Heart right ventricle (tissue), 16 donors: ENCODE results near the gene KIF6. TPM values are rescaled to one million over a fixed set of nuclear protein-coding genes. Genes with fewer than 3 reads are reported as not detected.

Source experiments
- ATAC-seq, 8 donors: fragments of 200-7000 bp; cut with Tn5 transposase; one replicate each; pipeline ENCODE4 v1.9.1; 2020; ENCODE audit warnings: mild to moderate bottlenecking in 8 of 8, moderate library complexity in 8 of 8, moderate number of reproducible peaks in 1 of 8
- DNase-seq, 2 donors: peaks; one replicate each; pipeline ENCODE4 v3.0.0-alpha.2; 2020
- H3K27ac ChIP-seq, 10 donors: fragments of 200-600 bp; sonication (generic) in 2 of 10; one replicate each; pipeline versions ENCODE4 v1.5.0 to v1.8.0; 2020 to 2022; ENCODE audit warnings: mild to moderate bottlenecking in 3 of 10
- H3K27me3 ChIP-seq, 7 donors: fragments of 200-600 bp; one replicate each; pipeline ENCODE4 v1.8.0; 2021 to 2022; ENCODE audit warnings: mild to moderate bottlenecking in 2 of 7
- H3K36me3 ChIP-seq, 9 donors: fragments of 200-600 bp; sonication (generic) in 1 of 9; one replicate each; pipeline versions ENCODE4 v1.5.0 to v1.8.0; 2020 to 2022; ENCODE audit warnings: mild to moderate bottlenecking in 2 of 9
- H3K4me1 ChIP-seq, 9 donors: fragments of 200-600 bp; sonication (generic) in 1 of 9; one replicate each; pipeline versions ENCODE4 v1.5.0 to v1.8.0; 2020 to 2022; ENCODE audit warnings: mild to moderate bottlenecking in 4 of 9
- H3K4me3 ChIP-seq, 10 donors: fragments of 200-600 bp; sonication (generic) in 2 of 10; one replicate each; pipeline versions ENCODE4 v1.5.0 to v1.8.0; 2020 to 2022; ENCODE audit warnings: mild to moderate bottlenecking in 7 of 10, moderate library complexity in 2 of 10
- H3K9me3 ChIP-seq, 11 donors: fragments of 200-600 bp in 10 of 11; sonication (generic) in 2 of 11; one replicate each; pipeline versions ENCODE4 v1.5.0 to v1.8.0; 2013 to 2022; ENCODE audit warnings: mild to moderate bottlenecking in 2 of 11, control low read depth in 1 of 11, moderate library complexity in 1 of 11
- CTCF ChIP-seq, 9 donors: fragments of 200-600 bp; sonication (generic) in 2 of 9; IDR thresholded peaks; one replicate each; pipeline versions ENCODE4 v1.5.0 to v1.8.0; 2021 to 2022; ENCODE audit warnings: antibody characterized with exemption in 9 of 9, mild to moderate bottlenecking in 5 of 9, moderate library complexity in 1 of 9
- WGBS, 2 donors: extraction: QIAGEN DNeasy Blood & Tissue Kit; methylation state at CpG; one replicate each; pipeline ENCODE4 v1.1.7; 2013; ENCODE audit warnings: inconsistent platforms in 1 of 2; 5-methylcytosine and 5-hydroxymethylcytosine counted together
- intact Hi-C, 10 donors: fragments of 100-400 bp; cut with DNase I; formaldehyde crosslinking; loops; one replicate each; pipeline versions ENCODE4 v1.11.1 to v1.14.2; 2022
- polyA plus RNA-seq, 2 donors: library from polyadenylated mRNA; stranded (reverse); fragments of 200-250 nt; gene quantifications; one replicate each; pipeline ENCODE4 v1.2.3, GENCODE V29; 2013
- total RNA-seq, 10 donors: library from RNA; stranded (reverse); fragmentation: NEBNext Ultra II Directional in 3 of 10; extraction: Animal tissue kit (Norgen Biotek cat#: 25700) in 3 of 10; gene quantifications; one replicate each; pipeline versions ENCODE4 v1.2.1 to v1.2.4, GENCODE V29; 2021 to 2023
- donor health status: Arrhythmogenic right ventricular cardiomyopathy.
- donor health status: ischemic (EF 13 %, LVEDD 7.1; RV severe dilation, severe dysfunction).
- donor health status: healthy with polysubstance abuse.
- donor health status: DM: no; HTN: yes; CAD: no.
- donor health status: DM: no; HTN: no; CAD: no.
- donor health status: ischemic (EF 25% LVEDD 6.9; RV normal size, moderate dysfunction).
- donor health status: ischemic (EF 25% LVEDD 5.7; RV mildly dilated, moderate dysfunction).
- donor health status: healthy.
- donor health status: DM: yes; HTN: yes; CAD: no.
- donor health status: Ischemic cardiomyopathy.
- donor health status: ischemic (EF 35%, LVEDD 5.7; RV mildly dilated, moderate dysfunction).
- donor health status: nonischemic (EF 11% LVEDD 7.7; RV severe dilation, severe dysfunction).
- donor health status: DM: yes; HTN: yes; CAD: no.
- donor health status: PGD.
- donor health status: ischemic (EF 29% LVEDD 5.4; RV normal size, mild dysfunction).
- donor health status: nonischemic (EF 23%, LVEDD 6.1; RV moderate dilation, normal function).

The KIF6 gene
- total and polyA plus RNA-seq, 12 donors: 0.01 to 1.6 (median 0.45) TPM; not detected in 2

- ATAC-seq (peak in 1 of 8 donors; percentile 20), DNase-seq (no peak)
- intact Hi-C loops: loop anchor here in 4 of 10 donors (5.0 to 10.0 kb wide), 3 partner anchors 530 to 1662 kb away; no protein-coding TSS in a partner anchor
- peaks cover 0 to 15% (median 6%) of the 10 kb centered on the region in 9 donors for H3K4me1 ChIP-seq
- no peak for TF ChIP-seq CTCF (IDR thresholded peaks at IDR 0.05)
- no peak overlapping the region for H3K27ac ChIP-seq
- H3K27me3 ChIP-seq: no peaks in the 10 kb centered on the region
- H3K36me3 ChIP-seq: no peaks in the 10 kb centered on the region
- WGBS, 2 donors: 31 to 36% methylated on average over 3 of the region's 3 CpGs
- no peak overlapping the region for H3K4me3 ChIP-seq
- H3K9me3 ChIP-seq: no peaks in the 10 kb centered on the region
These were observed 362.7 kb downstream of the KIF6 start for GRCh38 chr6:39362487-39362865.

- ATAC-seq (peak; percentile 65 to 87 (median 80)), DNase-seq (peak; percentile 48 to 56)
- no peak overlapping the region for H3K4me3 ChIP-seq
- H3K27ac ChIP-seq: no peak overlapping the region
- intact Hi-C loops: loop anchor here in 4 of 10 donors (5.0 to 10.0 kb wide), 3 partner anchors 530 to 1663 kb away; no protein-coding TSS in a partner anchor
- H3K36me3 ChIP-seq: no peaks in the 10 kb centered on the region
- WGBS, 2 donors: 35 to 37% methylated on average over 21 of the region's 21 CpGs
- no peaks in the 10 kb centered on the region for H3K27me3 ChIP-seq
- H3K9me3 ChIP-seq: no peaks in the 10 kb centered on the region
- peaks cover 0 to 15% (median 6%) of the 10 kb centered on the region in 9 donors for H3K4me1 ChIP-seq
- TF ChIP-seq CTCF (IDR thresholded peaks at IDR 0.05): peak; percentile 68 to 84 (median 78)
These were observed 363.3 kb downstream of the KIF6 start for GRCh38 chr6:39361657-39362486.

GRCh38 chr6:39360378-39360777 lies 364.8 kb downstream of the KIF6 start:
- no peak overlapping the region for H3K27ac ChIP-seq
- H3K9me3 ChIP-seq: no peaks in the 10 kb centered on the region
- intact Hi-C loops: loop anchor here in 4 of 10 donors (5.0 to 10.0 kb wide), 3 partner anchors 532 to 1664 kb away; no protein-coding TSS in a partner anchor
- no peak for DNase-seq
- H3K4me1 ChIP-seq: peaks cover 0 to 15% (median 6%) of the 10 kb centered on the region in 9 donors
- no peak for TF ChIP-seq CTCF (IDR thresholded peaks at IDR 0.05)
- 94 to 96% methylated on average over 9 of the region's 9 CpGs for WGBS, 2 donors
- no peak overlapping the region for H3K4me3 ChIP-seq
- ATAC-seq: no peak
- no peaks in the 10 kb centered on the region for H3K36me3 ChIP-seq
- no peaks in the 10 kb centered on the region for H3K27me3 ChIP-seq

GRCh38 chr6:39357998-39358686 lies 367.1 kb downstream of the KIF6 start:
- WGBS, 2 donors: 52 to 60% methylated on average over 7 of the region's 7 CpGs
- intact Hi-C loops: loop anchor here in 2 of 10 donors (10.0 kb wide), 2 partner anchors 947 to 1667 kb away; no protein-coding TSS in a partner anchor
- Histone ChIP-seq H3K4me3 (no peak overlapping the region), H3K27ac (no peak overlapping the region), H3K9me3 (no peaks in the 10 kb centered on the region), H3K27me3 (peaks cover 0 to 3% (median 0%) of the 10 kb centered on the region in 7 donors), H3K4me1 (peaks cover 0 to 15% (median 6%) of the 10 kb centered on the region in 9 donors), H3K36me3 (no peaks in the 10 kb centered on the region)
- DNase-seq: peak in 1 of 2 donors; percentile 50
- no peak for TF ChIP-seq CTCF (IDR thresholded peaks at IDR 0.05)
- peak in 6 of 8 donors; percentile 45 to 73 (median 63) for ATAC-seq
